Measurements from ENCODE around the gene LANCL3. TPM values are rescaled to one million over a fixed set of nuclear protein-coding genes. Genes with fewer than 3 reads are reported as not detected.

Gene LANCL3
- total and polyA plus RNA-seq, 2 donors (not counting 1 experiment from before 2014, with no cell fraction given) = 0.04 to 0.12 TPM

GRCh38 chrX:37677243-37677642 lies 105.8 kb downstream of the LANCL3 start:
- Histone ChIP-seq H3K27ac (ENCODE audit: low read length in 2 of 2) (no peak overlapping the region), H4K20me1 (ENCODE audit: control insufficient read depth, insufficient read depth, low read length, poor library complexity, severe bottlenecking) (no peaks in the 10 kb centered on the region), H3K4me2 (replicated peaks; ENCODE audit: low read depth, low read length, poor library complexity, severe bottlenecking) (no peak overlapping the region), H3K9ac (ENCODE audit: low read length) (no peak overlapping the region), H3K36me3 (replicated peaks in 1 of 2; ENCODE audit: control extremely low read depth in 1 of 2, control insufficient read depth in 1 of 2, extremely low read depth in 1 of 2, insufficient read depth in 2 of 2, low read length in 1 of 2) (no peaks in the 10 kb centered on the region), H3K9me3 (ENCODE audit: control extremely low read depth in 1 of 3, control insufficient read depth in 2 of 3, insufficient read depth in 1 of 3, low read length in 2 of 3) (no peaks in the 10 kb centered on the region), H2AFZ (ENCODE audit: insufficient read depth, low read depth, low read length, poor library complexity, severe bottlenecking) (no peak overlapping the region), H3K27me3 (replicated peaks in 1 of 4; ENCODE audit: control extremely low read depth in 1 of 4, control insufficient read depth in 3 of 4, insufficient read depth in 4 of 4, low read length in 3 of 4) (no peaks in the 10 kb centered on the region), H3K4me3 (ENCODE audit: control extremely low read depth in 1 of 5, extremely low read depth in 1 of 5, insufficient read depth in 1 of 5, low read depth in 2 of 5, low read length in 4 of 5) (no peak overlapping the region), H3K79me2 (ENCODE audit: control insufficient read depth, insufficient read depth, low read length) (no peaks in the 10 kb centered on the region), H3K4me1 (ENCODE audit: control insufficient read depth in 2 of 2, insufficient read depth in 2 of 2, low read length in 2 of 2) (no peaks in the 10 kb centered on the region)
- TF ChIP-seq EZH2 (IDR thresholded peaks at IDR 0.05; ENCODE audit: borderline replicate concordance, insufficient read depth, low read depth, low read length, poor library complexity, severe bottlenecking) = no peak
- TF ChIP-seq CTCF (IDR thresholded peaks at IDR 0.05) = no peak
- Mint-ChIP-seq H3K27me3 (no peaks in the 10 kb centered on the region), H3K4me3 (no peak overlapping the region), H3K4me1 (no peaks in the 10 kb centered on the region), H3K27ac (no peak overlapping the region), H3K9me3 (ENCODE audit: insufficient read depth) (no peaks in the 10 kb centered on the region)
- ChIA-PET CTCF (no interaction called here), POLR2A (no interaction called here)
- DNase-seq = no peak
- ATAC-seq (ENCODE audit: low read depth) = no peak
- intact Hi-C loops (cut with micrococcal nuclease) = no loop called here
- no CpG with 5 or more reads among the region's 1 CpG for WGBS (ENCODE audit: insufficient coverage)

- ChIA-PET POLR2A (no interaction called here), CTCF (no interaction called here)
- Mint-ChIP-seq H3K4me3 (no peak overlapping the region), H3K4me1 (no peaks in the 10 kb centered on the region), H3K27ac (no peak overlapping the region), H3K9me3 (ENCODE audit: insufficient read depth) (no peaks in the 10 kb centered on the region), H3K27me3 (no peaks in the 10 kb centered on the region)
- no peak overlapping the region for H2AFZ ChIP-seq (ENCODE audit: insufficient read depth, low read depth, low read length, poor library complexity, severe bottlenecking)
- DNase-seq (no peak), ATAC-seq (ENCODE audit: low read depth) (no peak)
- TF ChIP-seq CTCF (IDR thresholded peaks at IDR 0.05) (no peak), EZH2 (IDR thresholded peaks at IDR 0.05; ENCODE audit: borderline replicate concordance, insufficient read depth, low read depth, low read length, poor library complexity, severe bottlenecking) (no peak)
- no peak overlapping the region for H3K4me2 ChIP-seq (replicated peaks; ENCODE audit: low read depth, low read length, poor library complexity, severe bottlenecking)
- H4K20me1 ChIP-seq (ENCODE audit: control insufficient read depth, insufficient read depth, low read length, poor library complexity, severe bottlenecking) = no peaks in the 10 kb centered on the region
- no CpG with 5 or more reads among the region's 1 CpG for WGBS (ENCODE audit: insufficient coverage)
- H3K9me3 ChIP-seq (ENCODE audit: control extremely low read depth in 1 of 3, control insufficient read depth in 2 of 3, insufficient read depth in 1 of 3, low read length in 2 of 3) = no peaks in the 10 kb centered on the region
- no peaks in the 10 kb centered on the region for H3K27me3 ChIP-seq (replicated peaks in 1 of 4; ENCODE audit: control extremely low read depth in 1 of 4, control insufficient read depth in 3 of 4, insufficient read depth in 4 of 4, low read length in 3 of 4)
- no peaks in the 10 kb centered on the region for H3K79me2 ChIP-seq (ENCODE audit: control insufficient read depth, insufficient read depth, low read length)
- no peaks in the 10 kb centered on the region for H3K36me3 ChIP-seq (replicated peaks in 1 of 2; ENCODE audit: control extremely low read depth in 1 of 2, control insufficient read depth in 1 of 2, extremely low read depth in 1 of 2, insufficient read depth in 2 of 2, low read length in 1 of 2)
- H3K9ac ChIP-seq (ENCODE audit: low read length) = no peak overlapping the region
- no peak overlapping the region for H3K27ac ChIP-seq (ENCODE audit: low read length in 2 of 2)
- no peaks in the 10 kb centered on the region for H3K4me1 ChIP-seq (ENCODE audit: control insufficient read depth in 2 of 2, insufficient read depth in 2 of 2, low read length in 2 of 2)
- intact Hi-C loops (cut with micrococcal nuclease) = no loop called here
- no peak overlapping the region for H3K4me3 ChIP-seq (ENCODE audit: control extremely low read depth in 1 of 5, extremely low read depth in 1 of 5, insufficient read depth in 1 of 5, low read depth in 2 of 5, low read length in 4 of 5)
These were observed 106.3 kb downstream of the LANCL3 start for GRCh38 chrX:37677765-37678164.

Data from B cell (primary cell).